Measurements from ENCODE around the gene APOL4. TPM values are rescaled to one million over a fixed set of nuclear protein-coding genes. Genes with fewer than 3 reads are reported as not detected.
"Not testable (repeated sequence)": the region's sequence is repeated elsewhere in the genome, so short reads cannot be mapped to it uniquely, and the experiment has no call there.

APOL4 gene
- total RNA-seq, 2 donors from 2014 or later = 0.56 to 1.2 TPM

GRCh38 chr22:36166518-36167220 lies 34.9 kb downstream of the APOL4 start:
- peak; percentile 21 for ATAC-seq (replicated peaks)
- no peaks in the 10 kb centered on the region for H3K36me3 Mint-ChIP-seq (ENCODE audit: low read depth)
- peak overlapping the region; percentile 60 for H3K4me3 Mint-ChIP-seq
- no peaks in the 10 kb centered on the region for H3K27me3 Mint-ChIP-seq
- no peaks in the 10 kb centered on the region for H3K9me3 Mint-ChIP-seq
- H3K27ac Mint-ChIP-seq = peak overlapping the region; percentile 88
- peaks cover 37% of the 10 kb centered on the region for H3K4me1 Mint-ChIP-seq

- Mint-ChIP-seq H3K9me3 (no peaks in the 10 kb centered on the region), H3K27ac (peak overlapping the region; percentile 88), H3K36me3 (ENCODE audit: low read depth) (no peaks in the 10 kb centered on the region), H3K4me1 (peaks cover 43% of the 10 kb centered on the region), H3K27me3 (no peaks in the 10 kb centered on the region), H3K4me3 (peak overlapping the region; percentile 60)
- no peak for ATAC-seq (replicated peaks)
Observed at GRCh38 chr22:36166086-36166485, 35.5 kb downstream of the APOL4 start.

DNA sequence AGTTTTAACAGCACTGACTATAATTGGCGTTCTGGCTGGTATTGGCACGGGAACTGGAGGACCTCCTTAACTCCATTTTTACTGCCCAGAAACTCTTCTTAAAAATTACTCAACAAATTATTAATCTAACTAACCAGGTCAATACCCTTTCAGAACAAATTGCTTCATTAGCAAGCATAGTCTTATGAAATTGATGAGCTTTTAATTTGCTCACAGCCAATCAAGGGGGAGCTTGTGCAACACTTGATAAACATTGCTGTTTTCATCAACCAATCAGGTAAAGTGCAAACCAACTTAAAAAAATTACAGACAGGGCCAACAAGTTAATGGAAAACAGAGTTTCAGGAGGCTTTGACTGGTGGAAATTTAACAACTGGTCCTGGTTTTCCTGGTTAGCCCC lies 36.5 kb downstream of the APOL4 start:
- Mint-ChIP-seq H3K36me3 (ENCODE audit: low read depth) (peaks cover 3% of the 10 kb centered on the region), H3K4me1 (peaks cover 52% of the 10 kb centered on the region), H3K9me3 (no peaks in the 10 kb centered on the region), H3K27me3 (no peaks in the 10 kb centered on the region), H3K4me3 (peak overlapping the region; percentile 60), H3K27ac (no peak overlapping the region)
- ATAC-seq (replicated peaks) = no peak

- Mint-ChIP-seq H3K9me3 (no peaks in the 10 kb centered on the region), H3K4me1 (peaks cover 56% of the 10 kb centered on the region), H3K27me3 (no peaks in the 10 kb centered on the region), H3K27ac (no peak overlapping the region), H3K4me3 (peak overlapping the region; percentile 3), H3K36me3 (ENCODE audit: low read depth) (peaks cover 8% of the 10 kb centered on the region)
- ATAC-seq (replicated peaks) = no peak
Observed at GRCh38 chr22:36164621-36165020, 37.0 kb downstream of the APOL4 start.

- H3K27ac Mint-ChIP-seq = peak overlapping the region; percentile 8
Observed at GRCh38 chr22:36163497-36163896, 38.1 kb downstream of the APOL4 start.

GRCh38 chr22:36162127-36163034 lies 39.2 kb downstream of the APOL4 start:
- H3K27ac Mint-ChIP-seq = peak overlapping the region; percentile 99
- peak; percentile 59 for ATAC-seq (replicated peaks)
- H3K4me3 Mint-ChIP-seq = peak overlapping the region; percentile 98
- H3K4me1 Mint-ChIP-seq = peaks cover 65% of the 10 kb centered on the region
- peaks cover 24% of the 10 kb centered on the region for H3K36me3 Mint-ChIP-seq (ENCODE audit: low read depth)
- H3K27me3 Mint-ChIP-seq = no peaks in the 10 kb centered on the region
- H3K9me3 Mint-ChIP-seq = no peaks in the 10 kb centered on the region

More at GRCh38 chr22:36163497-36163896, 38.1 kb downstream of the APOL4 start:
- H3K27me3 Mint-ChIP-seq = no peaks in the 10 kb centered on the region
- H3K4me1 Mint-ChIP-seq = peaks cover 65% of the 10 kb centered on the region
- no peaks in the 10 kb centered on the region for H3K9me3 Mint-ChIP-seq
- peak overlapping the region; percentile 98 for H3K4me3 Mint-ChIP-seq
- H3K36me3 Mint-ChIP-seq (ENCODE audit: low read depth) = peaks cover 15% of the 10 kb centered on the region
- ATAC-seq (replicated peaks) = no peak

- Mint-ChIP-seq H3K36me3 (ENCODE audit: low read depth) (peaks cover 30% of the 10 kb centered on the region), H3K4me1 (peaks cover 65% of the 10 kb centered on the region), H3K4me3 (peak overlapping the region; percentile 98), H3K27ac (peak overlapping the region; percentile 99)
- ATAC-seq (replicated peaks) = peak; percentile 18
- H3K27me3 Mint-ChIP-seq, H3K9me3 Mint-ChIP-seq: not testable (repeated sequence)
Observed at GRCh38 chr22:36161793-36162126, 39.8 kb downstream of the APOL4 start.

GRCh38 chr22:36160499-36160942 lies 41.1 kb downstream of the APOL4 start, which contains the start of gene APOL3:
APOL3 (minus strand) TSS chr22:36160755; CDS start chr22:36149055, 11,700 bp downstream.
- peak within 1 kb of the TSS; percentile 98 for H3K4me3 Mint-ChIP-seq
- H3K27ac Mint-ChIP-seq = peak within 1 kb of the TSS; percentile 99
- peak; percentile 60 for ATAC-seq (replicated peaks)
- peaks cover 67% of the 10 kb centered on the region for H3K4me1 Mint-ChIP-seq
- H3K36me3 Mint-ChIP-seq (ENCODE audit: low read depth) = peaks cover 40% of the 10 kb centered on the region
- no peaks in the 10 kb centered on the region for H3K27me3 Mint-ChIP-seq
- no peaks in the 10 kb centered on the region for H3K9me3 Mint-ChIP-seq

GRCh38 chr22:36156515-36157419 lies 44.8 kb downstream of the APOL4 start:
- H3K36me3 Mint-ChIP-seq (ENCODE audit: low read depth) = peaks cover 58% of the 10 kb centered on the region
- H3K9me3 Mint-ChIP-seq = no peaks in the 10 kb centered on the region
- H3K4me3 Mint-ChIP-seq = peak overlapping the region; percentile 98
- H3K27ac Mint-ChIP-seq = peak overlapping the region; percentile 99
- peaks cover 77% of the 10 kb centered on the region for H3K4me1 Mint-ChIP-seq
- ATAC-seq (replicated peaks) = peak; percentile 78
- no peaks in the 10 kb centered on the region for H3K27me3 Mint-ChIP-seq

GRCh38 chr22:36156119-36156514 lies 45.5 kb downstream of the APOL4 start:
- Mint-ChIP-seq H3K9me3 (no peaks in the 10 kb centered on the region), H3K4me1 (peaks cover 77% of the 10 kb centered on the region), H3K27ac (peak overlapping the region; percentile 99), H3K4me3 (peak overlapping the region; percentile 98), H3K36me3 (ENCODE audit: low read depth) (peaks cover 65% of the 10 kb centered on the region), H3K27me3 (no peaks in the 10 kb centered on the region)
- ATAC-seq (replicated peaks) = no peak

DNA sequence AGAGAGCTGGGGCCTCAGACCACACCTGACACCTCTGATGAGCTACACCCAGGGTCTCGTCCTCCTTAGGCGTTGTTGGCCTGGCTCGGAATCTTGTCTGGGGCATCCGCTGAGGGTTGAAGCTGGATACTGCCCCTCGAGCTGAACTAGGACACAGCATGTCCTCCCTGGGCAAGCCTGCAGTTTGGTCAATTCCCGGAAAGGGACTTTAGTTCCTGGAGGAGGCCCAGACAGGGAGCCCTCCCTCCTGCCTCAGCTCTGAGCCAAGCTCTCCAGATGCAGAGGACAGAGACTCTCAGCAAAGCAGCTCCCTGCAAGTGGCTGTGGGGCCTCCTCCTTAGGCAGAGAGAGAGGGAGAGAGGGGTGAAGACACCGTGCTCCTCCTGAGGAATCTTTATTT lies 45.9 kb downstream of the APOL4 start:
- Mint-ChIP-seq H3K36me3 (ENCODE audit: low read depth) (peaks cover 69% of the 10 kb centered on the region), H3K27ac (peak overlapping the region; percentile 99), H3K9me3 (no peaks in the 10 kb centered on the region), H3K4me1 (peaks cover 77% of the 10 kb centered on the region), H3K4me3 (peak overlapping the region; percentile 98), H3K27me3 (no peaks in the 10 kb centered on the region)
- no peak for ATAC-seq (replicated peaks)

DNA sequence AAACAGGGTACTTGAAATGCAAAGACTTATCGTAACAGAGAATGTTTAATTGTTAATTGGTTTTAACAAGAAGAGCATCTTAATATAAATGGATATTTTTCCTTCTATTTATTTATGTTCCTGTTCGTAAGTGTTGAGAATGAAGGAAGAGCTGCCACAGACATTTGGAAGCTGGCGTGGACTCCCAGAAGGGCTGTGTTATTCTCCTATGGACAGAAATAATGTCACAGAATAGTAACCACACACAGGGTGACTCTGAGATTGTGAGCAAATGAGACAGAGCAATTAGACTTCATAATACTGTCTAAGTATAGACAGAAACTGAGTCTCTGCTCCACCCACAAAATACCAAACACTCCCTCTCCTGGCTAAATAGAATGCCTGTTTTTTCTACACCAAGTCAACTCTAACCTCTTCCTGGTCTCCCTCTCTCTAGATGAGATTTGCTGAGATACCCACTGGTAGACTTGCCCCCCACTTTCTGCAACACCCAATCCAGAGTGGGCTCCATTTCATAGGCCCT lies 47.1 kb downstream of the APOL4 start:
- Mint-ChIP-seq H3K4me1 (peaks cover 74% of the 10 kb centered on the region), H3K9me3 (no peaks in the 10 kb centered on the region), H3K27me3 (no peaks in the 10 kb centered on the region), H3K4me3 (peak overlapping the region; percentile 98), H3K36me3 (ENCODE audit: low read depth) (peaks cover 72% of the 10 kb centered on the region), H3K27ac (peak overlapping the region; percentile 99)
- ATAC-seq (replicated peaks) = no peak

- Mint-ChIP-seq H3K9me3 (no peaks in the 10 kb centered on the region), H3K4me1 (peaks cover 69% of the 10 kb centered on the region), H3K36me3 (ENCODE audit: low read depth) (peaks cover 75% of the 10 kb centered on the region), H3K27me3 (no peaks in the 10 kb centered on the region), H3K4me3 (peak overlapping the region; percentile 98), H3K27ac (peak overlapping the region; percentile 99)
- no peak for ATAC-seq (replicated peaks)
Observed at GRCh38 chr22:36153501-36154422, 47.8 kb downstream of the APOL4 start.

Measured in activated T-helper 17 cell treated with anti-CD3 and anti-CD28 coated beads, Interleukin-2, amount 50 U/mL, for 72 hours (primary cell).